Breast epithelium (tissue), 4 donors: ENCODE results near the gene TIMM29. TPM values are rescaled to one million over a fixed set of nuclear protein-coding genes. Genes with fewer than 3 reads are reported as not detected.

Source experiments
- DNase-seq, 2 donors: peaks; one replicate each; pipeline ENCODE4 v3.0.0-alpha.2; 2019; ENCODE audit warnings: low spot score in 2 of 2
- H3K27ac ChIP-seq, 2 donors: fragments of 200-600 bp; sonication (generic) in 1 of 2; one replicate each; pipeline ENCODE4 v1.5.1; 2016 to 2019; ENCODE audit warnings: mild to moderate bottlenecking in 1 of 2
- H3K27me3 ChIP-seq, 2 donors: fragments of 200-600 bp; sonication (generic) in 1 of 2; one replicate each; pipeline versions ENCODE4 v1.5.1 to v1.6.0; 2017 to 2019; ENCODE audit warnings: control low read depth in 1 of 2, mild to moderate bottlenecking in 1 of 2
- H3K36me3 ChIP-seq: fragments of 200-600 bp; one replicate; pipeline ENCODE4 v1.5.1; 2019
- H3K4me1 ChIP-seq, 2 donors: fragments of 200-600 bp; sonication (generic); one replicate each; pipeline ENCODE4 v1.5.1; 2016 to 2019; ENCODE audit warnings: control low read depth in 1 of 2
- H3K4me3 ChIP-seq, 3 donors: fragments of 200-600 bp; sonication (generic); 1 replicate in 2 of 3; 2 replicates in 1 of 3; pipeline ENCODE4 v1.5.1; 2016 to 2019; ENCODE audit warnings: mild to moderate bottlenecking in 3 of 3, moderate library complexity in 2 of 3
- H3K9me3 ChIP-seq, 2 donors: fragments of 200-600 bp; sonication (generic) in 1 of 2; one replicate each; pipeline ENCODE4 v1.5.1; 2016 to 2019; ENCODE audit warnings: control low read depth in 1 of 2
- POLR2A ChIP-seq: fragments of 450-650 bp; IDR thresholded peaks from one replicate; pipeline ENCODE4 v1.6.1; 2016; ENCODE audit warnings: antibody characterized with exemption, mild to moderate bottlenecking, moderate library complexity
- POLR2AphosphoS5 ChIP-seq, 3 donors: sonication (generic); formaldehyde crosslinking; IDR thresholded peaks; one replicate each; pipeline ENCODE4 v1.6.1; 2017; ENCODE audit warnings: antibody characterized with exemption in 3 of 3
- intact Hi-C: fragments of 100-400 bp; cut with DNase I; formaldehyde crosslinking; loops from one replicate; pipeline ENCODE4 v1.15.1; 2023; ENCODE audit warnings: low total_unique reads
- total RNA-seq, 3 donors: library from RNA; depleted of rRNA; stranded (reverse); fragments of >200 nt; gene quantifications; one replicate each; pipeline ENCODE4 v1.1.0, GENCODE V29; 2016
- TF ChIP-seq, protein P1 (sequence below), 3 donors: fragments of 450-650 bp; IDR thresholded peaks; one replicate each; pipeline ENCODE4 v1.5.1; 2016 to 2017; ENCODE audit warnings: antibody characterized with exemption in 3 of 3, mild to moderate bottlenecking in 3 of 3, moderate library complexity in 3 of 3

The TIMM29 gene
- total RNA-seq, 3 donors from 2014 or later: 21.1 to 31.6 (median 21.6) TPM

- TF ChIP-seq POLR2AphosphoS5 (IDR thresholded peaks at IDR 0.05) (no peak), POLR2A (no peak)
- TF ChIP-seq, protein P1, sequence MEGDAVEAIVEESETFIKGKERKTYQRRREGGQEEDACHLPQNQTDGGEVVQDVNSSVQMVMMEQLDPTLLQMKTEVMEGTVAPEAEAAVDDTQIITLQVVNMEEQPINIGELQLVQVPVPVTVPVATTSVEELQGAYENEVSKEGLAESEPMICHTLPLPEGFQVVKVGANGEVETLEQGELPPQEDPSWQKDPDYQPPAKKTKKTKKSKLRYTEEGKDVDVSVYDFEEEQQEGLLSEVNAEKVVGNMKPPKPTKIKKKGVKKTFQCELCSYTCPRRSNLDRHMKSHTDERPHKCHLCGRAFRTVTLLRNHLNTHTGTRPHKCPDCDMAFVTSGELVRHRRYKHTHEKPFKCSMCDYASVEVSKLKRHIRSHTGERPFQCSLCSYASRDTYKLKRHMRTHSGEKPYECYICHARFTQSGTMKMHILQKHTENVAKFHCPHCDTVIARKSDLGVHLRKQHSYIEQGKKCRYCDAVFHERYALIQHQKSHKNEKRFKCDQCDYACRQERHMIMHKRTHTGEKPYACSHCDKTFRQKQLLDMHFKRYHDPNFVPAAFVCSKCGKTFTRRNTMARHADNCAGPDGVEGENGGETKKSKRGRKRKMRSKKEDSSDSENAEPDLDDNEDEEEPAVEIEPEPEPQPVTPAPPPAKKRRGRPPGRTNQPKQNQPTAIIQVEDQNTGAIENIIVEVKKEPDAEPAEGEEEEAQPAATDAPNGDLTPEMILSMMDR (IDR thresholded peaks at IDR 0.05): no peak
- DNase-seq: peak in 1 of 2 donors; percentile 25
- Histone ChIP-seq H3K27me3 (no peaks in the 10 kb centered on the region), H3K27ac (peak overlapping the region; percentile 97), H3K4me3 (peak overlapping the region; percentile 76 to 95 (median 85)), H3K9me3 (no peaks in the 10 kb centered on the region), H3K4me1 (peaks cover 0 to 11% of the 10 kb centered on the region in 2 donors), H3K36me3 (no peaks in the 10 kb centered on the region)
- intact Hi-C loops: no loop called here
Observed at GRCh38 chr19:10961073-10961860, 32.7 kb downstream of the TIMM29 start.

GRCh38 chr19:10962863-10963262, 34.3 kb downstream of the TIMM29 start:
- Histone ChIP-seq H3K27me3 (no peaks in the 10 kb centered on the region), H3K9me3 (no peaks in the 10 kb centered on the region), H3K27ac (peak overlapping the region; percentile 2 to 97), H3K4me3 (peak overlapping the region in 1 of 3 donors; percentile 95), H3K4me1 (peaks cover 0 to 11% of the 10 kb centered on the region in 2 donors), H3K36me3 (no peaks in the 10 kb centered on the region)
- intact Hi-C loops: no loop called here
- DNase-seq: no peak
- TF ChIP-seq POLR2A: no peak
- TF ChIP-seq, protein P1 (IDR thresholded peaks at IDR 0.05): no peak
- no peak for TF ChIP-seq POLR2AphosphoS5 (IDR thresholded peaks at IDR 0.05)

DNA sequence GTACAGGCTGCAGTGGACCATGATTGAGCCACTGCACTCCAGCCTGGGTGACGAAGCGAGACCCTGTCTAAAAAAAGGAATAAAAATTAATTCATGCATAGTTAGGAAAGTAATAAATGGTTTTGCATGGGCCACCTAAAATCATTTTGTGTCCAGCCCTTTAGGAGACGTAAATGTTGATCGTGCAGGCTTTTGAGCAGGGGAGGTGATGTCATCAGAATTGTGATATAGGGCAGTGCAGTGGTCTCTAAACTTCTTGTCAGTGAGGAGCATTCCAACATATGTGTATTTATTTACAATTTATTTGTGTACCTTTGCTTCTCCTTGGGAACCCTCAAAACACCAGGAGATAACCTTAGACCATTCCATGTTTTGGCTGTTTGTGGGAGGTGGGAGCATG, 35.3 kb downstream of the TIMM29 start:
- no peaks in the 10 kb centered on the region for H3K9me3 ChIP-seq
- H3K4me3 ChIP-seq: no peak overlapping the region
- DNase-seq: no peak
- no peaks in the 10 kb centered on the region for H3K36me3 ChIP-seq
- TF ChIP-seq POLR2AphosphoS5 (IDR thresholded peaks at IDR 0.05): no peak
- no peak for TF ChIP-seq POLR2A
- TF ChIP-seq, protein P1 (IDR thresholded peaks at IDR 0.05): no peak
- H3K4me1 ChIP-seq: peaks cover 0 to 11% of the 10 kb centered on the region in 2 donors
- intact Hi-C loops: no loop called here
- peak overlapping the region in 1 of 2 donors; percentile 13 for H3K27ac ChIP-seq
- no peaks in the 10 kb centered on the region for H3K27me3 ChIP-seq

- Histone ChIP-seq H3K9me3 (no peaks in the 10 kb centered on the region), H3K4me1 (peaks cover 0 to 11% of the 10 kb centered on the region in 2 donors), H3K4me3 (no peak overlapping the region), H3K27ac (no peak overlapping the region), H3K27me3 (no peaks in the 10 kb centered on the region), H3K36me3 (no peaks in the 10 kb centered on the region)
- TF ChIP-seq POLR2A (no peak), POLR2AphosphoS5 (IDR thresholded peaks at IDR 0.05) (no peak)
- TF ChIP-seq, protein P1 (IDR thresholded peaks at IDR 0.05): no peak
- DNase-seq: no peak
- intact Hi-C loops: no loop called here
Observed at GRCh38 chr19:10964903-10965302, 36.3 kb downstream of the TIMM29 start.

DNA sequence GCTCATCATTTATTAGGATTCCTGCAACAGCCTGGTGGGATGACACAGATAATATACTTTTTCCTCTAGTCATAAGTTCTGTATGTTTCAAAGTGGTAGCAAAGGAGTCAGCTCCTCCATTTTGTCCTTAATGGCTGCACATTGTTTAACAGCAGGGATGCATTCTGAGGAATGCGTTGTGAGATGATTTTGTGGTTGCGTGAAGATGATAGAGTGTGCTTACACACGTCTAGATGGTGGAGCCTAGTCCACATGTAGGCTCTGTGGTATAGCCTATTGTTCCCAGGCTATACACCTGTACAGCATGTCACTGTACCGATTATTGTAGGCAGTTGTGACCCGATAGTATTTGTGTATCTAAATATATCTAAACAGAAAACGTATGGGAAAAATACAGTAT, 36.8 kb downstream of the TIMM29 start:
- peaks cover 0 to 11% of the 10 kb centered on the region in 2 donors for H3K4me1 ChIP-seq
- H3K27me3 ChIP-seq: no peaks in the 10 kb centered on the region
- H3K36me3 ChIP-seq: no peaks in the 10 kb centered on the region
- TF ChIP-seq POLR2A (no peak), POLR2AphosphoS5 (IDR thresholded peaks at IDR 0.05) (no peak)
- TF ChIP-seq, protein P1 (IDR thresholded peaks at IDR 0.05): no peak
- no peak overlapping the region for H3K4me3 ChIP-seq
- no peak overlapping the region for H3K27ac ChIP-seq
- DNase-seq: no peak
- H3K9me3 ChIP-seq: no peaks in the 10 kb centered on the region
- intact Hi-C loops: no loop called here
